VCaP (cell line): Measurements from ENCODE around the gene SPTLC3.

Experiments
- H3K27ac ChIP-seq: fragments of 450-650 bp; 2 replicates; pipeline ENCODE4 v1.5.1; 2017
- TF ChIP-seq, protein P1 (sequence below): fragments of 450-650 bp; conservative IDR thresholded peaks from 2 replicates; pipeline ENCODE4 v1.5.1; 2017; ENCODE audit warnings: mild to moderate bottlenecking, moderate library complexity

Gene SPTLC3

DNA sequence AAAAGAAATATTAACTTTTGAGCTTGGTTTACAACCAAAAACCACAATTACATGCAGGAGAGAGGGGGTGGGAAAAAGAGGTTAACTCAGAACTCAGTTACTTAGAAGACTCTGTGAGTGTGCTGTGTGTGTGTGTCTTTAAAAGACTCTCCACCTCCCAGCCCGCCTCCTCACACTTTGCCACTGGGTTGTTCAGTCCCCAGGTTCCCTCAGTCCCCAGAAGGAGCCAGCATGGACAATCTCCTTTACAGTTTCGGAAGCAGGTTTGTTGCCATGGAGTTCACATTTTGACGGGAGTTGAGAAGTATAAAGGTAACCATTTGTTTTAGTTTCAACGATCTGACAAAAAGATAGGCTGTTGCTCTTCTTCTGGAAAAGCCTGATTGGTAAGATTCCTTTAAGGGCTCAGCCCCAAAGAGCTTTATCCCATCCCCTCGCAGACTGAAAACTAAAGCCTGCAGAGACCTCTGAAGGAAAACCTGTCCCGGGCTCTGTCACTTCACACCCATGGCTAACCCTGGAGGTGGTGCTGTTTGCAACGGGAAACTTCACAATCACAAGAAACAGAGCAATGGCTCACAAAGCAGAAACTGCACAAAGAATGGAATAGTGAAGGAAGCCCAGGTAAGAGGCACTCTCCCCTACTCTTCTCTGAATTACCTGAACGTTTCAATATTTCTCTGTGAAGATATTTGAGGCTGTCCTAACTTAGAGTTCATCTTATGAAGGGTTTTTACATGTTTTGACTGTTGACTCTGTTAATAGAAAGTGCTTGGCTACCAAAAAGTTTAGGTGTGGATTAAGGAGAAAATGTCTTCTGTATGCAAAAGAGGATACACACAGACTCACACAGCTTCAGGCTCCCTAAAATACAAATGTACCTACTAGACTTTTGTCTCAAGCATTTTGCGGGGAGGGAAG lies at the start of gene SPTLC3:
TSS of gene SPTLC3 (plus strand) at position 212 of the 921 bp plus-strand sequence. CDS start at position 508, 296 bp downstream.
- TF ChIP-seq, protein P1, sequence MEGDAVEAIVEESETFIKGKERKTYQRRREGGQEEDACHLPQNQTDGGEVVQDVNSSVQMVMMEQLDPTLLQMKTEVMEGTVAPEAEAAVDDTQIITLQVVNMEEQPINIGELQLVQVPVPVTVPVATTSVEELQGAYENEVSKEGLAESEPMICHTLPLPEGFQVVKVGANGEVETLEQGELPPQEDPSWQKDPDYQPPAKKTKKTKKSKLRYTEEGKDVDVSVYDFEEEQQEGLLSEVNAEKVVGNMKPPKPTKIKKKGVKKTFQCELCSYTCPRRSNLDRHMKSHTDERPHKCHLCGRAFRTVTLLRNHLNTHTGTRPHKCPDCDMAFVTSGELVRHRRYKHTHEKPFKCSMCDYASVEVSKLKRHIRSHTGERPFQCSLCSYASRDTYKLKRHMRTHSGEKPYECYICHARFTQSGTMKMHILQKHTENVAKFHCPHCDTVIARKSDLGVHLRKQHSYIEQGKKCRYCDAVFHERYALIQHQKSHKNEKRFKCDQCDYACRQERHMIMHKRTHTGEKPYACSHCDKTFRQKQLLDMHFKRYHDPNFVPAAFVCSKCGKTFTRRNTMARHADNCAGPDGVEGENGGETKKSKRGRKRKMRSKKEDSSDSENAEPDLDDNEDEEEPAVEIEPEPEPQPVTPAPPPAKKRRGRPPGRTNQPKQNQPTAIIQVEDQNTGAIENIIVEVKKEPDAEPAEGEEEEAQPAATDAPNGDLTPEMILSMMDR = peak; percentile 49
- H3K27ac ChIP-seq = peak within 1 kb of the TSS; percentile 75

DNA sequence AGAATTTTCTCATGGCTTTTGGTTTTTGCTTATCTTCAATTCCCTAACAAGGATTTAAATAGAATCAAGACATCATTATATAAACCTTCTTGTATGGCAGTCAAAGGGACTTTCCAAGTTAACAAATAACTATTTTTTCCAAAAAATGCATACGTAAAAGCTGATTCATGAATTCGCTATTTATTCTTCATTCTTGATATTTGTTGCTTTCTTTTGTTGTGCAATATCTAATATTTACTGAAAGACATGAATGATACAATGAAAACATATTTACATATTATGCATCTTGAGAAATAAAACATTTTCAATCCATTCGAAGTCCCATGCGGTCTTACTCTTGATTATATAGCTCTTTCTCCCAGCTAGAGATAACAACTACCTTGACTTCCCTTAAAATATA lies 47.0 kb upstream of the SPTLC3 start:
- TF ChIP-seq, protein P1 = no peak
- H3K27ac ChIP-seq = peak overlapping the region; percentile 99

DNA sequence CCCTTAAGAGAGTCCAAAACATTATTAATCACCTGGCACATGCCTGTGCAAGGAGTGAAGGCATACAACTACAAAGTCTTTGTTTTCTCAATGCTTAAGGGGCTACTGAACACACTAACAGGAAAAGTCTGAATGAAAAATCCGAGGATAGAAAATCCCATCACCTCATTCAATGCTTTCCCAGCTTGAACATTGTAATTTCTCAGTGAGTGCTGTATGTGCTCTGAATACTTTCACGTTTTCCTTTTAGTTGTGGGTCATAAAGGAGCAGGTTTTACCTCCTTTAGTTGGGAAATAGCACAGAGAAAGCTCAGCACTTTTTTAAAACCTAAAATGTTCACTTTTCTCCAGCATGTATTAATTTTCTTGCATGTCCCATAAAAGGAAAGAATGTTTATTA lies 45.9 kb upstream of the SPTLC3 start:
- TF ChIP-seq, protein P1 = no peak
- H3K27ac ChIP-seq = peak overlapping the region; percentile 99

DNA sequence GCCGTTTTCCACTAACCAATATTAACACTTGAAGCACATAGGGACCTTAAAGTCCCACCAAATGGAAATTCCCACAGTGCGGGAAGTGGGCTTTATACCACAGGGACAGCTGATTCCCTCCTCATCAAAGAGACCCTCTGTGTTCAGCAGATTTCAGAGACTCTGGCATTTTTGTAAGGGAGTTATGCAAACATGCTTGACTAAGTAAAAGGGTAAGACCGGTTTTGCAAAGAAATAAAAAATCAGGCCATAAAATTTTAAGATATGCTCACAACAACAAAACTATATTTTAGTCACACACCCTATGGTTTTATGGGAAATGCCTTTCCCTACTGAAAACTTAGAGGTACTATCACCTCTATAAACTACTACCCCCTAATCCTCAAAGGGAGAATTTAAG lies 45.4 kb upstream of the SPTLC3 start:
- H3K27ac ChIP-seq = peak overlapping the region; percentile 99
- TF ChIP-seq, protein P1 = no peak

DNA sequence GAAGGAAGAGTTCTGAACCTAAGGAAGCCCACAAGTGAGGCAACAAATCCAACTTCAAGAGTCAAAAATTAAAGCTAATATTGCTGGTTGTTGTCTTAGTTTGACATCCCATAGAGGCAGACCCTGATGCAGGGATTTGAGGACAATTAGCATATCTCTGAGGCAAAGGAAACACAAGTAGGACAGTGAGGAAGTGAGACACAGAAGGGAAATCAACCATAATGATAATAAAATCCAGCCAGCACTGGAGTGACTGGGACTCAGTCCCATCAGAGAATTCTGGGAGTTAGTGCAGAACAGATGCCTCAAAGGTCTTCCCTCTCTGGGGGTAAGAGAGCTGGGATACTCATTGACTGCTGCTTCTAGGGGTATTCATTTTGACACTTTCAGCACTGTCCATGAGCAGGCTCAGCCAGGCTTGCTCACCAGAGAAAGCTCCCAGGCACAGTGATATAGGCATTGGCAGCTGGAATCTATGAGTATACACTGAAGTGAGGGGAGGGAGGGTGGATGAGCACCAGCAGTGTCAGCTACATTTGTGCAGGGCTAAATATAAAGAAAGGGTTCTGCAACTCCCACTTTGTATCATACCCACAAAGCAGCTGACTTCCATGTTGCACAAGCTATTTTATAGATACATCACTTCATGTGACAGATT lies 43.4 kb upstream of the SPTLC3 start:
- H3K27ac ChIP-seq = peak overlapping the region; percentile 99
- TF ChIP-seq, protein P1 = no peak

DNA sequence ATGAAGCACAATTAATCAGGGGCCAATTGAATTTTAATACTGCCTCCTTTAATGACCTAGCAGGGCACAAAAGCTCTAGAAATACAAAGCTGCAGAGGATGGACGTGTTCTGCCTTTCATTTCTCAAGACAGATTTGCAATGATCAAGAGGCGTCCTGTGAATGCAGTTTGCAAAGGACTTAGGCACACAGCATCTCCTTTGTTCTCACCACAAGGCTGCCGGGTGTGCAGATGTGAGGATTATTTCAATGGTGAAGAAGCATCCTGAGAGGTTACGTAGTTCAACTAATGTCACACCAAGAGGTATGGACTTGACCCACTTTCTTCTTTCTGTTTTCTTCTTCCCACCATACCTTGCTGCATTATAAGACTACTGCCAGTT lies 42.9 kb upstream of the SPTLC3 start:
- TF ChIP-seq, protein P1 = no peak

DNA sequence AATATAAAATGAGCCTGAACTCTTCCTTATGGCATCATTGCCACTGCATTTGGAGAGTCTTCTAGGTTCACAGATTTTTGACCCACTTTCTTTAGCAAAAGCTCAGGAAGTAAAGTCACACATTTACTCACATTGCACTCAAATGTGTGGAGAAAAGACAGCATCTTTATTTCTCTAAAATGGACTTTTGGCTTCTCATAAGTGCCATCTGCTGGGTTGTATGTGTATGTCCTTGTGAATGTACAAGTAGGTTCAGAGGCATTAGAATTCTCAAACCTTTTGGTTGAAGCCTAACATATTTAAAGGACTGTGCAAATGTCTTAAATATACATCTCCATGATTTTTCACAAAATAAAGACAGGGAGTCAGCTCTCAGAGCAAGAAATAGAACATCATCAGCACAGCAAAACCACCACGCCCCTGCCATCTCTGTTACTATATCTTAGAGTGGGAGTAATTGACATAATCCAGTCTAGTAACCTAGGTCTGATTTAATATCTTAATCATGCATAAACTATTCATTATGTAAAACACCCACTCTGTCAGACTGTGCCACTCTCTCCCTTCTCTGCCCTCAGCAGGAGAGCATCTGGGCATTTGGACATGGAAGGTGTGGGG lies 42.2 kb upstream of the SPTLC3 start:
- TF ChIP-seq, protein P1 = peak; percentile 83
- peak overlapping the region; percentile 99 for H3K27ac ChIP-seq

More for the DNA sequence above, 42.9 kb upstream of the SPTLC3 start:
- peak overlapping the region; percentile 99 for H3K27ac ChIP-seq
